GM23338 (cell line): ENCODE data around the gene BAD. TPM values are rescaled to one million over a fixed set of nuclear protein-coding genes. Genes with fewer than 3 reads are reported as not detected.

Experiments
- ATAC-seq: fragments of 200-7000 bp; cut with Tn5 transposase; 3 replicates; pipeline ENCODE4 v1.9.1; 2020
- DNase-seq: peaks from one replicate; pipeline ENCODE4 v3.0.0-alpha.2; 2015; ENCODE audit warnings: low spot score
- H2AFZ ChIP-seq: fragments of 200-600 bp; sonication (generic); 2 replicates; pipeline ENCODE4 v1.8.0; 2016; ENCODE audit warnings: antibody characterized with exemption, mild to moderate bottlenecking, moderate library complexity
- H3F3A ChIP-seq: fragments of 200-600 bp; sonication (generic); replicated peaks from 2 replicates; pipeline ENCODE4 v1.8.0; 2017; ENCODE audit warnings: antibody characterized with exemption, mixed run types, low read depth
- H3K27ac ChIP-seq: fragments of 200-600 bp; sonication (generic); 2 replicates; pipeline ENCODE4 v1.6.1; 2016; ENCODE audit warnings: low read depth
- H3K27me3 ChIP-seq: fragments of 200-600 bp; sonication (generic); 2 replicates; pipeline ENCODE4 v1.8.0; 2016; ENCODE audit warnings: mild to moderate bottlenecking, mixed run types, moderate library complexity; ENCODE audit not compliant: insufficient read depth
- H3K36me3 ChIP-seq: fragments of 200-600 bp; sonication (generic); 2 replicates; pipeline ENCODE4 v1.8.0; 2016; ENCODE audit warnings: mild to moderate bottlenecking; ENCODE audit not compliant: insufficient read depth
- H3K4me1 ChIP-seq: fragments of 200-600 bp; sonication (generic); 2 replicates; pipeline ENCODE4 v1.8.0; 2016; ENCODE audit warnings: mild to moderate bottlenecking, moderate library complexity; ENCODE audit not compliant: insufficient read depth
- H3K4me2 ChIP-seq: fragments of 200-600 bp; sonication (generic); 2 replicates; pipeline ENCODE4 v1.7.1; 2017; ENCODE audit warnings: mixed run types
- H3K4me3 ChIP-seq: fragments of 200-600 bp; sonication (generic); 2 replicates; pipeline ENCODE4 v1.6.1; 2016; ENCODE audit warnings: mixed run types
- H3K79me2 ChIP-seq: fragments of 200-600 bp; sonication (generic); replicated peaks from 2 replicates; pipeline ENCODE4 v1.8.0; 2017; ENCODE audit warnings: mild to moderate bottlenecking; ENCODE audit not compliant: insufficient read depth
- H3K9me2 ChIP-seq: fragments of 200-600 bp; sonication (generic); 2 replicates; pipeline ENCODE4 v1.8.0; 2017; ENCODE audit not compliant: insufficient read depth
- H4K20me1 ChIP-seq: fragments of 200-600 bp; sonication (generic); replicated peaks from 2 replicates; pipeline ENCODE4 v1.8.0; 2017; ENCODE audit warnings: mild to moderate bottlenecking; ENCODE audit not compliant: insufficient read depth
- H3K27ac Mint-ChIP-seq: 2 replicates; pipeline ENCODE4 v1.8.0; 2020; ENCODE audit warnings: inconsistent platforms, mild to moderate bottlenecking, moderate library complexity, mixed read lengths
- H3K27me3 Mint-ChIP-seq: 3 replicates; pipeline ENCODE4 v1.8.0; 2022; ENCODE audit warnings: low read depth, mild to moderate bottlenecking, moderate library complexity, mixed read lengths, inconsistent platforms; ENCODE audit not compliant: insufficient read depth, poor library complexity
- H3K36me3 Mint-ChIP-seq: 3 replicates; pipeline ENCODE4 v1.8.0; 2021; ENCODE audit warnings: low read depth, mild to moderate bottlenecking, inconsistent platforms, moderate library complexity, mixed read lengths
- H3K4me1 Mint-ChIP-seq: 3 replicates; pipeline ENCODE4 v1.8.0; 2020; ENCODE audit warnings: mild to moderate bottlenecking, inconsistent platforms, mixed read lengths
- H3K4me3 Mint-ChIP-seq: 3 replicates; pipeline ENCODE4 v1.8.0; 2021; ENCODE audit warnings: moderate library complexity, mild to moderate bottlenecking, inconsistent platforms, mixed read lengths
- H3K9me3 Mint-ChIP-seq: 3 replicates; pipeline ENCODE4 v1.8.0; 2020; ENCODE audit warnings: moderate library complexity, mild to moderate bottlenecking, inconsistent platforms, mixed read lengths
- CREB1 ChIP-seq: fragments of 250-450 bp; sonication (Bioruptor Pico); IDR thresholded peaks from 2 replicates; pipeline ENCODE4 v1.5.0; 2020; ENCODE audit warnings: low read depth, mild to moderate bottlenecking, moderate library complexity
- CTCF ChIP-seq, 2 experiments: fragments of 200-600 bp in 1 of 2; sonication (generic) in 1 of 2; conservative IDR thresholded peaks; 2 replicates each; pipeline versions ENCODE4 v1.5.1 to v1.6.1; 2016 to 2017; ENCODE audit warnings: antibody characterized with exemption in 2 of 2, low read depth in 2 of 2, mild to moderate bottlenecking in 2 of 2, moderate library complexity in 1 of 2
- ETS1 ChIP-seq: IDR thresholded peaks from 2 replicates; pipeline ENCODE4 v1.6.1; 2016; ENCODE audit warnings: antibody characterized with exemption
- EZH2 ChIP-seq: fragments of 200-600 bp; sonication (generic); IDR thresholded peaks from one replicate; pipeline ENCODE4 v1.8.0; 2017; ENCODE audit warnings: antibody characterized with exemption, mild to moderate bottlenecking, low read depth; ENCODE audit not compliant: unreplicated experiment
- EZH2phosphoT487 ChIP-seq: fragments of 200-600 bp; sonication (generic); IDR thresholded peaks from one replicate; pipeline ENCODE4 v1.8.1; 2018; ENCODE audit warnings: antibody characterized with exemption; ENCODE audit not compliant: unreplicated experiment
- JUNB ChIP-seq: IDR thresholded peaks from one replicate; pipeline ENCODE4 v1.6.1; 2016; ENCODE audit warnings: antibody characterized with exemption; ENCODE audit not compliant: unreplicated experiment
- NANOG ChIP-seq: IDR thresholded peaks from 2 replicates; pipeline ENCODE4 v1.6.1; 2016; ENCODE audit warnings: antibody characterized with exemption, borderline replicate concordance
- POLR2AphosphoS5 ChIP-seq: IDR thresholded peaks from 2 replicates; pipeline ENCODE4 v1.6.1; 2016; ENCODE audit warnings: antibody characterized with exemption, low read depth
- REST ChIP-seq: IDR thresholded peaks from one replicate; pipeline ENCODE4 v1.6.1; 2018; ENCODE audit warnings: antibody characterized with exemption; ENCODE audit not compliant: unreplicated experiment
- STAT1 ChIP-seq: IDR thresholded peaks from one replicate; pipeline ENCODE4 v1.6.1; 2016; ENCODE audit warnings: antibody characterized with exemption; ENCODE audit not compliant: unreplicated experiment
- ZNF114 ChIP-seq: fragments of 250-450 bp; sonication (Bioruptor Pico); IDR thresholded peaks from 2 replicates; pipeline ENCODE4 v1.5.0; 2020; ENCODE audit warnings: mild to moderate bottlenecking, moderate library complexity
- ZNF331 ChIP-seq: fragments of 250-450 bp; sonication (Bioruptor Pico); IDR thresholded peaks from 2 replicates; pipeline ENCODE4 v1.5.0; 2020; ENCODE audit warnings: low read depth, mild to moderate bottlenecking, moderate library complexity
- ZNF462 ChIP-seq: fragments of 250-450 bp; sonication (Bioruptor Pico); IDR thresholded peaks from 2 replicates; pipeline ENCODE4 v1.5.0; 2020; ENCODE audit warnings: mild to moderate bottlenecking, moderate library complexity
- polyA plus RNA-seq: library from polyadenylated mRNA; unstranded; fragments of >200 nt; fragmentation: Nextera tagmentation; extraction: Ambion mirVana; gene quantifications from 2 replicates; pipeline ENCODE4 v1.2.1, GENCODE V29; 2016
- total RNA-seq: library from RNA; depleted of rRNA; stranded (reverse); fragments of >200 nt; shearing (Covaris generic); gene quantifications from 2 replicates; pipeline ENCODE4 v1.2.3, GENCODE V29; 2014

The BAD gene
- total and polyA plus RNA-seq, 2 experiments from 2014 or later: 46.3 to 46.4 TPM

GRCh38 chr11:64220798-64221197 is 63.7 kb downstream of the BAD start:
- H3K9me2 ChIP-seq: no peaks in the 10 kb centered on the region
- Mint-ChIP-seq H3K27me3 (peaks cover 5% of the 10 kb centered on the region), H3K36me3 (peaks cover 3% of the 10 kb centered on the region; the same call in 1 of the 3 replicates), H3K9me3 (no peaks in the 10 kb centered on the region), H3K27ac (no peak overlapping the region), H3K4me3 (no peak overlapping the region), H3K4me1 (peaks cover 10% of the 10 kb centered on the region; the same call in 2 of the 3 replicates)
- H3F3A ChIP-seq: no peaks in the 10 kb centered on the region
- ATAC-seq (no peak), DNase-seq (no peak)
- no peaks in the 10 kb centered on the region for H4K20me1 ChIP-seq
- TF ChIP-seq ZNF114 (CRISPR knock-in tag): no peak
- no peak for TF ChIP-seq JUNB
- TF ChIP-seq POLR2AphosphoS5: no peak
- TF ChIP-seq REST: no peak
- TF ChIP-seq STAT1: no peak
- no peak for TF ChIP-seq EZH2phosphoT487
- TF ChIP-seq CTCF (conservative IDR thresholded peaks at IDR 0.05; ENCODE audit: low read depth in 2 of 2): no peak
- TF ChIP-seq NANOG: no peak
- TF ChIP-seq ZNF331: no peak
- no peak for TF ChIP-seq ETS1
- TF ChIP-seq ZNF462 (CRISPR knock-in tag): no peak
- no peak for TF ChIP-seq EZH2
- no peak for TF ChIP-seq CREB1 (CRISPR knock-in tag)
- H3K79me2 ChIP-seq: no peaks in the 10 kb centered on the region
- H3K27me3 ChIP-seq: no peaks in the 10 kb centered on the region
- H3K4me3 ChIP-seq: no peak overlapping the region
- H3K4me1 ChIP-seq: no peaks in the 10 kb centered on the region; the same call in 1 of the 2 replicates
- no peak overlapping the region for H3K27ac ChIP-seq
- no peaks in the 10 kb centered on the region; the same call in 1 of the 2 replicates for H3K36me3 ChIP-seq
- no peak overlapping the region for H2AFZ ChIP-seq
- no peak overlapping the region for H3K4me2 ChIP-seq
